WTC11 (cell line): ENCODE data around the gene AKAP13.
"Not testable (repeated sequence)": the region's sequence is repeated elsewhere in the genome, so short reads cannot be mapped to it uniquely, and the experiment has no call there.

Source experiments
- CTCF ChIP-seq: fragments of 200-600 bp; IDR thresholded peaks from 2 replicates; pipeline ENCODE4 v1.8.0; 2022; ENCODE audit warnings: antibody characterized with exemption
- FOXJ3 ChIP-seq: sonication (generic); formaldehyde crosslinking; IDR thresholded peaks from 2 replicates; pipeline ENCODE4 v1.9.0; 2021; ENCODE audit warnings: missing genetic modification reagents, mild to moderate bottlenecking, borderline replicate concordance
- MAX ChIP-seq: sonication (generic); formaldehyde crosslinking; IDR thresholded peaks from 2 replicates; pipeline ENCODE4 v1.8.0; 2022; ENCODE audit warnings: mild to moderate bottlenecking, missing genetic modification reagents
- NFE2L1 ChIP-seq: sonication (generic); formaldehyde crosslinking; IDR thresholded peaks from 2 replicates; pipeline ENCODE4 v1.8.1; 2023; ENCODE audit warnings: missing genetic modification reagents
- SP1 ChIP-seq: sonication (generic); formaldehyde crosslinking; conservative IDR thresholded peaks from 2 replicates; pipeline ENCODE4 v1.8.1; 2022; ENCODE audit warnings: missing genetic modification reagents
- STAT6 ChIP-seq: sonication (generic); formaldehyde crosslinking; conservative IDR thresholded peaks from 2 replicates; pipeline ENCODE4 v1.8.1; 2023; ENCODE audit warnings: mild to moderate bottlenecking, low read depth, missing genetic modification reagents, moderate library complexity
- TEAD4 ChIP-seq: sonication (generic); formaldehyde crosslinking; IDR thresholded peaks from 2 replicates; pipeline ENCODE4 v1.8.0; 2022; ENCODE audit warnings: mild to moderate bottlenecking, missing genetic modification reagents
- USF2 ChIP-seq: sonication (generic); formaldehyde crosslinking; IDR thresholded peaks from 2 replicates; pipeline ENCODE4 v1.8.1; 2023; ENCODE audit warnings: mild to moderate bottlenecking, missing genetic modification reagents, moderate library complexity
- ZNF281 ChIP-seq: sonication (generic); formaldehyde crosslinking; IDR thresholded peaks from 2 replicates; pipeline ENCODE4 v1.8.0; 2023; ENCODE audit warnings: mild to moderate bottlenecking, missing genetic modification reagents
- ZNF416 ChIP-seq: fragments of 250-450 bp; sonication (Bioruptor Pico); IDR thresholded peaks from 2 replicates; pipeline ENCODE4 v1.9.0; 2021; ENCODE audit warnings: mild to moderate bottlenecking, inconsistent platforms
- TF ChIP-seq, protein P1 (sequence below): sonication (generic); formaldehyde crosslinking; IDR thresholded peaks from 2 replicates; pipeline ENCODE4 v1.8.1; 2022; ENCODE audit warnings: low read depth, missing genetic modification reagents, borderline replicate concordance
- TF ChIP-seq, protein P2 (sequence below): sonication (generic); formaldehyde crosslinking; IDR thresholded peaks from 2 replicates; pipeline ENCODE4 v1.8.0; 2022; ENCODE audit warnings: mild to moderate bottlenecking, missing genetic modification reagents
- TF ChIP-seq, protein P3 (sequence below): sonication (generic); formaldehyde crosslinking; IDR thresholded peaks from 2 replicates; pipeline ENCODE4 v1.8.1; 2023; ENCODE audit warnings: mild to moderate bottlenecking, moderate library complexity, missing genetic modification reagents

DNA sequence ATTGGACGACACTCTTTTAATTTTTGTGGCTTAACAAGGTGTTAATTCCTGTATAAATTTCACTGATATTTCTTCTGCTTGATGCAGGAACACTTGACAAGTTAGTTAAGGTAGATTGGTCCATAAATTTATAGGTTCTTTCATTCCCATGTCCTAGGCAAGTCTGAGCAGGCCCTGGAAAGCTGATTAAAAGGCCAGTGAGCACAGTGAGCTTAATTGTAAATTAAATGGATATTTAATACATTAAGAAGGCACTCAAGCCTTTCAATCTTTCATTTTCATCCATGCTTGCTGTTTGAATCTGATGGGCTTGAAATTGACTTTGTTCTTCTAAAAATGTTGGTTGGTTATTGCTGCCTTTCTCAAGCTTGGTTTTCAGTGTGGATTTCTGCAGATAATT, 103.6 kb downstream of the AKAP13 start:
- not testable (repeated sequence) for TF ChIP-seq CTCF; STAT6; TEAD4; SP1 (CRISPR knock-in tag); FOXJ3 (CRISPR knock-in tag); MAX (CRISPR knock-in tag); NFE2L1; ZNF416; USF2 (CRISPR knock-in tag); ZNF281 (CRISPR knock-in tag)
- TF ChIP-seq, protein P1, sequence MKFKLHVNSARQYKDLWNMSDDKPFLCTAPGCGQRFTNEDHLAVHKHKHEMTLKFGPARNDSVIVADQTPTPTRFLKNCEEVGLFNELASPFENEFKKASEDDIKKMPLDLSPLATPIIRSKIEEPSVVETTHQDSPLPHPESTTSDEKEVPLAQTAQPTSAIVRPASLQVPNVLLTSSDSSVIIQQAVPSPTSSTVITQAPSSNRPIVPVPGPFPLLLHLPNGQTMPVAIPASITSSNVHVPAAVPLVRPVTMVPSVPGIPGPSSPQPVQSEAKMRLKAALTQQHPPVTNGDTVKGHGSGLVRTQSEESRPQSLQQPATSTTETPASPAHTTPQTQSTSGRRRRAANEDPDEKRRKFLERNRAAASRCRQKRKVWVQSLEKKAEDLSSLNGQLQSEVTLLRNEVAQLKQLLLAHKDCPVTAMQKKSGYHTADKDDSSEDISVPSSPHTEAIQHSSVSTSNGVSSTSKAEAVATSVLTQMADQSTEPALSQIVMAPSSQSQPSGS: not testable (repeated sequence)
- TF ChIP-seq, protein P2, sequence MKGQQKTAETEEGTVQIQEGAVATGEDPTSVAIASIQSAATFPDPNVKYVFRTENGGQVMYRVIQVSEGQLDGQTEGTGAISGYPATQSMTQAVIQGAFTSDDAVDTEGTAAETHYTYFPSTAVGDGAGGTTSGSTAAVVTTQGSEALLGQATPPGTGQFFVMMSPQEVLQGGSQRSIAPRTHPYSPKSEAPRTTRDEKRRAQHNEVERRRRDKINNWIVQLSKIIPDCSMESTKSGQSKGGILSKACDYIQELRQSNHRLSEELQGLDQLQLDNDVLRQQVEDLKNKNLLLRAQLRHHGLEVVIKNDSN (CRISPR knock-in tag): not testable (repeated sequence)
- TF ChIP-seq, protein P3, sequence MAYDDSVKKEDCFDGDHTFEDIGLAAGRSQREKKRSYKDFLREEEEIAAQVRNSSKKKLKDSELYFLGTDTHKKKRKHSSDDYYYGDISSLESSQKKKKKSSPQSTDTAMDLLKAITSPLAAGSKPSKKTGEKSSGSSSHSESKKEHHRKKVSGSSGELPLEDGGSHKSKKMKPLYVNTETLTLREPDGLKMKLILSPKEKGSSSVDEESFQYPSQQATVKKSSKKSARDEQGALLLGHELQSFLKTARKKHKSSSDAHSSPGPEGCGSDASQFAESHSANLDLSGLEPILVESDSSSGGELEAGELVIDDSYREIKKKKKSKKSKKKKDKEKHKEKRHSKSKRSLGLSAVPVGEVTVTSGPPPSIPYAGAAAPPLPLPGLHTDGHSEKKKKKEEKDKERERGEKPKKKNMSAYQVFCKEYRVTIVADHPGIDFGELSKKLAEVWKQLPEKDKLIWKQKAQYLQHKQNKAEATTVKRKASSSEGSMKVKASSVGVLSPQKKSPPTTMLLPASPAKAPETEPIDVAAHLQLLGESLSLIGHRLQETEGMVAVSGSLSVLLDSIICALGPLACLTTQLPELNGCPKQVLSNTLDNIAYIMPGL: not testable (repeated sequence)
